ENCODE results near the gene CDH22. TPM values are rescaled to one million over a fixed set of nuclear protein-coding genes. Genes with fewer than 3 reads are reported as not detected.

The CDH22 gene
- total and polyA plus RNA-seq, 2 experiments from 2014 or later, result 0.08 to 0.10 TPM

- no peaks in the 10 kb centered on the region; the same call in 1 of the 3 replicates for H3K9me3 Mint-ChIP-seq
- no peaks in the 10 kb centered on the region for H3K9me2 ChIP-seq (ENCODE audit: insufficient read depth)
These were observed 26.1 kb upstream of the CDH22 start for GRCh38 chr20:46334303-46334904.

DNA sequence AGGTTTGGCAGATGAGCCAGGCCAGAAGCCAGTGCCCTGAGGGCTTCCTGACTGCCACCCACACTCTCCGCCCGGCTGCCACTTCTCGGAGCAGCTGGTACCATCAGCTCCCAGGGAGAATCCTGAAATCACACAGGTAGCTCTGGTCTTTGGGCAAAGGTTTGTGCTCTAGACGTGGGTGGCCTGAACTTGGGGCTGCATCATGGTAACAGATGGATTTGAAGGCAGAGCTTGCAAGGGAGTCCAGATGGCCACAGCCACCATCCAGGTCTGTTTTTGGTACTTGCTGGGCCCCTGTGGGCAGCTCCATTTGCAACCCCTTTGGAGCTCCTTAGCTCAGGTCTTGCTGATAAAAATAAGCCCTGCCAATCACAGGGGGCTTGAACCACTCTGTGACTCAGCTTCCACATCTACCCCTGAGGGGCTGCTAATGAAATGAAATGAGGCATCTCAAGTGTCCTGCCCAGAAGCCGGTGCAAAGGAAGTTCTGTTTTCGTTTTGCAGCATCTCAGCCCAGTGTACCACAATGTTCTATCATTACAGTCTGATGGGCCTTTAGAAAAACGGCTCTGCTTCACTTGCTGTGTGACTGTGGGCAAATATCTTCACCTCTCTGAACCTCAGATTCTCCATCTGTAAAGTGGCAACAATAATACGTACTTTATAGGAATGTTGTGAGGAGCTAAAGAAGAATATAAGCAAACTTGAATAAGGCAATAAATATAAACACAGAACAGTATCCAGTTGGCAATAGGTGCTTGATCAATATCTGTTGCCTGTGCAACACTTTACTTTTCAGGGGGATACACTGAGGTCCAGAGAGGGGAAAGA lies 25.1 kb upstream of the CDH22 start:
- Mint-ChIP-seq H3K9me3 (no peaks in the 10 kb centered on the region; the same call in 1 of the 3 replicates), H3K27ac (no peak overlapping the region), H3K36me3 (ENCODE audit: low read depth) (no peaks in the 10 kb centered on the region), H3K4me1 (peaks cover 48% of the 10 kb centered on the region), H3K4me3 (no peak overlapping the region; the same call in 2 of the 3 replicates), H3K27me3 (ENCODE audit: insufficient read depth, low read depth, poor library complexity) (peaks cover 15% of the 10 kb centered on the region)
- H3K79me2 ChIP-seq (replicated peaks; ENCODE audit: insufficient read depth), result no peaks in the 10 kb centered on the region
- H4K20me1 ChIP-seq (replicated peaks; ENCODE audit: insufficient read depth), result no peaks in the 10 kb centered on the region
- H3K4me3 ChIP-seq, result no peak overlapping the region
- H3K9me2 ChIP-seq (ENCODE audit: insufficient read depth), result no peaks in the 10 kb centered on the region
- H3K27ac ChIP-seq (ENCODE audit: low read depth), result no peak overlapping the region
- no peak for DNase-seq (ENCODE audit: low spot score)
- no peaks in the 10 kb centered on the region for H3K27me3 ChIP-seq (ENCODE audit: insufficient read depth)
- H3K36me3 ChIP-seq (ENCODE audit: insufficient read depth), result no peaks in the 10 kb centered on the region
- no peaks in the 10 kb centered on the region for H3F3A ChIP-seq (replicated peaks; ENCODE audit: low read depth)
- no peak overlapping the region; the same call in 1 of the 2 replicates for H2AFZ ChIP-seq
- ATAC-seq, result no peak
- H3K4me2 ChIP-seq, result no peak overlapping the region
- peaks cover 12% of the 10 kb centered on the region; the same call in 1 of the 2 replicates for H3K4me1 ChIP-seq (ENCODE audit: insufficient read depth)
- no peak for TF ChIP-seq POLR2AphosphoS5 (IDR thresholded peaks at IDR 0.05; ENCODE audit: low read depth)
- TF ChIP-seq, protein P1, sequence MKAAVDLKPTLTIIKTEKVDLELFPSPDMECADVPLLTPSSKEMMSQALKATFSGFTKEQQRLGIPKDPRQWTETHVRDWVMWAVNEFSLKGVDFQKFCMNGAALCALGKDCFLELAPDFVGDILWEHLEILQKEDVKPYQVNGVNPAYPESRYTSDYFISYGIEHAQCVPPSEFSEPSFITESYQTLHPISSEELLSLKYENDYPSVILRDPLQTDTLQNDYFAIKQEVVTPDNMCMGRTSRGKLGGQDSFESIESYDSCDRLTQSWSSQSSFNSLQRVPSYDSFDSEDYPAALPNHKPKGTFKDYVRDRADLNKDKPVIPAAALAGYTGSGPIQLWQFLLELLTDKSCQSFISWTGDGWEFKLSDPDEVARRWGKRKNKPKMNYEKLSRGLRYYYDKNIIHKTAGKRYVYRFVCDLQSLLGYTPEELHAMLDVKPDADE (IDR thresholded peaks at IDR 0.05), result no peak
- no peak for TF ChIP-seq EZH2phosphoT487 (IDR thresholded peaks at IDR 0.05; ENCODE audit: unreplicated experiment)
- TF ChIP-seq, protein P2, sequence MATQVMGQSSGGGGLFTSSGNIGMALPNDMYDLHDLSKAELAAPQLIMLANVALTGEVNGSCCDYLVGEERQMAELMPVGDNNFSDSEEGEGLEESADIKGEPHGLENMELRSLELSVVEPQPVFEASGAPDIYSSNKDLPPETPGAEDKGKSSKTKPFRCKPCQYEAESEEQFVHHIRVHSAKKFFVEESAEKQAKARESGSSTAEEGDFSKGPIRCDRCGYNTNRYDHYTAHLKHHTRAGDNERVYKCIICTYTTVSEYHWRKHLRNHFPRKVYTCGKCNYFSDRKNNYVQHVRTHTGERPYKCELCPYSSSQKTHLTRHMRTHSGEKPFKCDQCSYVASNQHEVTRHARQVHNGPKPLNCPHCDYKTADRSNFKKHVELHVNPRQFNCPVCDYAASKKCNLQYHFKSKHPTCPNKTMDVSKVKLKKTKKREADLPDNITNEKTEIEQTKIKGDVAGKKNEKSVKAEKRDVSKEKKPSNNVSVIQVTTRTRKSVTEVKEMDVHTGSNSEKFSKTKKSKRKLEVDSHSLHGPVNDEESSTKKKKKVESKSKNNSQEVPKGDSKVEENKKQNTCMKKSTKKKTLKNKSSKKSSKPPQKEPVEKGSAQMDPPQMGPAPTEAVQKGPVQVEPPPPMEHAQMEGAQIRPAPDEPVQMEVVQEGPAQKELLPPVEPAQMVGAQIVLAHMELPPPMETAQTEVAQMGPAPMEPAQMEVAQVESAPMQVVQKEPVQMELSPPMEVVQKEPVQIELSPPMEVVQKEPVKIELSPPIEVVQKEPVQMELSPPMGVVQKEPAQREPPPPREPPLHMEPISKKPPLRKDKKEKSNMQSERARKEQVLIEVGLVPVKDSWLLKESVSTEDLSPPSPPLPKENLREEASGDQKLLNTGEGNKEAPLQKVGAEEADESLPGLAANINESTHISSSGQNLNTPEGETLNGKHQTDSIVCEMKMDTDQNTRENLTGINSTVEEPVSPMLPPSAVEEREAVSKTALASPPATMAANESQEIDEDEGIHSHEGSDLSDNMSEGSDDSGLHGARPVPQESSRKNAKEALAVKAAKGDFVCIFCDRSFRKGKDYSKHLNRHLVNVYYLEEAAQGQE (IDR thresholded peaks at IDR 0.05; ENCODE audit: unreplicated experiment), result no peak

More at GRCh38 chr20:46334303-46334904, 26.1 kb upstream of the CDH22 start:
- Histone ChIP-seq H4K20me1 (replicated peaks; ENCODE audit: insufficient read depth) (no peaks in the 10 kb centered on the region), H3K79me2 (replicated peaks; ENCODE audit: insufficient read depth) (no peaks in the 10 kb centered on the region), H3K27me3 (ENCODE audit: insufficient read depth) (no peaks in the 10 kb centered on the region), H3K4me3 (no peak overlapping the region), H3K27ac (ENCODE audit: low read depth) (no peak overlapping the region), H3K4me1 (ENCODE audit: insufficient read depth) (peaks cover 12% of the 10 kb centered on the region; the same call in 1 of the 2 replicates), H3K4me2 (no peak overlapping the region), H3F3A (replicated peaks; ENCODE audit: low read depth) (no peaks in the 10 kb centered on the region), H2AFZ (peak overlapping the region; percentile 78; the same call in 1 of the 2 replicates), H3K36me3 (ENCODE audit: insufficient read depth) (no peaks in the 10 kb centered on the region)
- peak; percentile 28 for ATAC-seq
- no peak overlapping the region for H3K27ac Mint-ChIP-seq
- DNase-seq (ENCODE audit: low spot score), result no peak
- peaks cover 15% of the 10 kb centered on the region for H3K27me3 Mint-ChIP-seq (ENCODE audit: insufficient read depth, low read depth, poor library complexity)
- peaks cover 43% of the 10 kb centered on the region for H3K4me1 Mint-ChIP-seq
- no peak for TF ChIP-seq NANOG (IDR thresholded peaks at IDR 0.05; ENCODE audit: borderline replicate concordance)
- TF ChIP-seq EZH2 (IDR thresholded peaks at IDR 0.05; ENCODE audit: low read depth, unreplicated experiment), result no peak
- TF ChIP-seq CTCF (conservative IDR thresholded peaks at IDR 0.05; ENCODE audit: low read depth in 2 of 2), result peak; percentile 25 to 27; a peak in 1 of 4 replicates
- no peaks in the 10 kb centered on the region for H3K36me3 Mint-ChIP-seq (ENCODE audit: low read depth)
- H3K4me3 Mint-ChIP-seq, result no peak overlapping the region

All from GM23338 (cell line).